Type B pancreatic cell (in vitro differentiated cells): Measurements from ENCODE around the gene FOXP3. TPM values are rescaled to one million over a fixed set of nuclear protein-coding genes. Genes with fewer than 3 reads are reported as not detected.

Experiments
- DNase-seq: peaks from one replicate; pipeline ENCODE4 v3.0.0; 2021; ENCODE audit warnings: mixed read lengths; ENCODE audit not compliant: unreplicated experiment; ENCODE audit errors: extremely low spot score
- H3K27ac Mint-ChIP-seq: 2 replicates; pipeline ENCODE4 v1.8.0; 2021; ENCODE audit warnings: mild to moderate bottlenecking, mixed read lengths
- H3K27me3 Mint-ChIP-seq: 2 replicates; pipeline ENCODE4 v1.8.0; 2021; ENCODE audit warnings: mixed read lengths
- H3K36me3 Mint-ChIP-seq: 2 replicates; pipeline ENCODE4 v1.8.0; 2021; ENCODE audit warnings: mixed read lengths
- H3K4me1 Mint-ChIP-seq: one replicate; pipeline ENCODE4 v1.8.0; 2021; ENCODE audit warnings: mixed read lengths; ENCODE audit not compliant: unreplicated experiment
- H3K4me3 Mint-ChIP-seq: 2 replicates; pipeline ENCODE4 v1.8.0; 2021; ENCODE audit warnings: mild to moderate bottlenecking, mixed read lengths
- H3K9me3 Mint-ChIP-seq: 2 replicates; pipeline ENCODE4 v1.8.0; 2021; ENCODE audit warnings: mixed read lengths
- total RNA-seq: library from RNA; stranded (reverse); gene quantifications from 2 replicates; pipeline ENCODE4 v1.2.1, GENCODE V29; 2021; ENCODE audit warnings: low replicate concordance
- TF ChIP-seq, protein P1 (sequence below): fragments of 200-600 bp; sonication (generic); conservative IDR thresholded peaks from 2 replicates; pipeline ENCODE4 v1.5.0; 2021; ENCODE audit warnings: antibody characterized with exemption, mild to moderate bottlenecking

FOXP3 gene
- total RNA-seq, 1 donor from 2014 or later: 0.58 TPM

DNA sequence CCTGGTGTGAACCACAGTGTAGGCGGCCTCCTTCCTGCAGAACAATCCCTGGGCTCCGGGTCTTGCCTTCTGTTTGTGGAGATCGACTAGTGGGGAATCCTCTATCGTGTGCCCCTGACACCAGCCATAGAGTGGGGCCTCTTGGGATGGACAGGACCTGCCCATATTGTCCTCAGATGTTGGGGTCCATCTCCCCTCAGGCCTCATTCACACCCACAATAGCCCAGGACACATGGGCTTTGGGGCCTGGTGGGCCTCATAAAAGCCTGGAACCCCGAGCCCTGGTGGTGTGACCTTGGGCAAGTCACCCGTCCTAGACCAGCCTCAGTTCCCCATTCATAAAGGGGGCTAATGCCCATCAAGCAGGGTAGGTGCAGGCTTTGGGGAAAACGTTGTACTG, 25.7 kb upstream of the FOXP3 start:
- DNase-seq: no peak
- Mint-ChIP-seq H3K27me3 (no peaks in the 10 kb centered on the region), H3K36me3 (no peaks in the 10 kb centered on the region), H3K4me3 (no peak overlapping the region), H3K9me3 (no peaks in the 10 kb centered on the region), H3K27ac (no peak overlapping the region), H3K4me1 (peaks cover 3% of the 10 kb centered on the region)
- TF ChIP-seq, protein P1, sequence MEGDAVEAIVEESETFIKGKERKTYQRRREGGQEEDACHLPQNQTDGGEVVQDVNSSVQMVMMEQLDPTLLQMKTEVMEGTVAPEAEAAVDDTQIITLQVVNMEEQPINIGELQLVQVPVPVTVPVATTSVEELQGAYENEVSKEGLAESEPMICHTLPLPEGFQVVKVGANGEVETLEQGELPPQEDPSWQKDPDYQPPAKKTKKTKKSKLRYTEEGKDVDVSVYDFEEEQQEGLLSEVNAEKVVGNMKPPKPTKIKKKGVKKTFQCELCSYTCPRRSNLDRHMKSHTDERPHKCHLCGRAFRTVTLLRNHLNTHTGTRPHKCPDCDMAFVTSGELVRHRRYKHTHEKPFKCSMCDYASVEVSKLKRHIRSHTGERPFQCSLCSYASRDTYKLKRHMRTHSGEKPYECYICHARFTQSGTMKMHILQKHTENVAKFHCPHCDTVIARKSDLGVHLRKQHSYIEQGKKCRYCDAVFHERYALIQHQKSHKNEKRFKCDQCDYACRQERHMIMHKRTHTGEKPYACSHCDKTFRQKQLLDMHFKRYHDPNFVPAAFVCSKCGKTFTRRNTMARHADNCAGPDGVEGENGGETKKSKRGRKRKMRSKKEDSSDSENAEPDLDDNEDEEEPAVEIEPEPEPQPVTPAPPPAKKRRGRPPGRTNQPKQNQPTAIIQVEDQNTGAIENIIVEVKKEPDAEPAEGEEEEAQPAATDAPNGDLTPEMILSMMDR: no peak

GRCh38 chrX:49287665-49288064, 23.2 kb upstream of the FOXP3 start:
- no peak for DNase-seq
- Mint-ChIP-seq H3K4me1 (peaks cover 5% of the 10 kb centered on the region), H3K27me3 (no peaks in the 10 kb centered on the region), H3K4me3 (no peak overlapping the region), H3K36me3 (no peaks in the 10 kb centered on the region), H3K27ac (no peak overlapping the region), H3K9me3 (no peaks in the 10 kb centered on the region)
- TF ChIP-seq, protein P1: no peak

GRCh38 chrX:49286581-49286980, 22.1 kb upstream of the FOXP3 start:
- Mint-ChIP-seq H3K4me1 (peaks cover 9% of the 10 kb centered on the region), H3K27me3 (no peaks in the 10 kb centered on the region), H3K4me3 (no peak overlapping the region), H3K27ac (no peak overlapping the region), H3K9me3 (no peaks in the 10 kb centered on the region), H3K36me3 (no peaks in the 10 kb centered on the region)
- no peak for DNase-seq
- TF ChIP-seq, protein P1: no peak

DNA sequence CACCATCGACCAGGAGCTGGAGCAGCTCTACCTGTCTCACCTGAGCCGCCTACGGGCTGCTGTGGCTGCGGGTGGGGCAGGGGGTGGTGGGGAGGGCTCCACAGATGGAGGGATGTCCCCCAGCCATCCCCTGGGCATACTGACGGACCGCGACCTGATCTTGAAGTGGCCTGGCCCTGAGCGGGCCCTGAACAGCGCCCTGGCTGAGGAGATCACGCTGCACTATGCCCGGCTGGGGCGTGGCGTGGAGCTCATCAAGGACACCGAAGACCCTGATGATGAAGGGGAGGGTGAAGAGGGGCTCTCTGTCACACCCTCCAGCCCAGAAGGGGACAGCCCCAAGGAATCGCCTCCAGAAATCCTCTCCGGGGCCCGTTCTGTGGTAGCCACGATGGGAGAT, 21.6 kb upstream of the FOXP3 start:
- Mint-ChIP-seq H3K9me3 (no peaks in the 10 kb centered on the region), H3K27ac (no peak overlapping the region), H3K4me1 (peaks cover 9% of the 10 kb centered on the region), H3K36me3 (no peaks in the 10 kb centered on the region), H3K27me3 (no peaks in the 10 kb centered on the region), H3K4me3 (no peak overlapping the region)
- TF ChIP-seq, protein P1: no peak
- DNase-seq: no peak

DNA sequence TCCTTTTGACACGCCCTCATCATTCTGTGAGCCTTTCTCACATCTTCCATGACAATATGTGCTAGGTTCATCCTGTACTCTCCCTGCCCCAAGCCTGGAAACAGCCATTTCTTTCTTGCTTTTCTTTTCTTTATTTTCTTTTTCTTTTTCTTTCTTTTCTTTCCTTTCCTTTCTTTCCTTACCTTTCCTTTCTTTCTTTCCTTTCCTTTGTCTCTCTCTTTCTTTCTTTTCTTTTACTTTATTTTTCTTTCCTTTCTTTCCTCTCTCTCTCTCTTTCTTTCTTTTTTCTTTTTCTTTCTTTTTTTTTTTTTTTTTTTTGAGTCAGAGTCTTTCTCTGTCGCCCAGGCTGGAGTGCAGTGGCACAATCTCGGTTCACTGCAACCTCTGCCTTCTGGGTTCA, 19.7 kb upstream of the FOXP3 start:
- H3K36me3 Mint-ChIP-seq: no peaks in the 10 kb centered on the region
- no peak for DNase-seq
- TF ChIP-seq, protein P1: no peak
- no peaks in the 10 kb centered on the region for H3K9me3 Mint-ChIP-seq
- H3K27me3 Mint-ChIP-seq: no peaks in the 10 kb centered on the region
- H3K4me1 Mint-ChIP-seq: peaks cover 9% of the 10 kb centered on the region
- no peak overlapping the region for H3K4me3 Mint-ChIP-seq
- no peak overlapping the region for H3K27ac Mint-ChIP-seq

- Mint-ChIP-seq H3K9me3 (no peaks in the 10 kb centered on the region), H3K4me3 (no peak overlapping the region), H3K4me1 (peaks cover 9% of the 10 kb centered on the region), H3K36me3 (no peaks in the 10 kb centered on the region), H3K27me3 (no peaks in the 10 kb centered on the region), H3K27ac (peak overlapping the region; percentile 25)
- no peak for DNase-seq
- TF ChIP-seq, protein P1: peak; percentile 30
Observed at GRCh38 chrX:49282647-49283011, 18.1 kb upstream of the FOXP3 start.
